Immature natural killer cell (primary cell): ENCODE results near the gene PEX11G. TPM values are rescaled to one million over a fixed set of nuclear protein-coding genes. Genes with fewer than 3 reads are reported as not detected.
A peak's percentile ranks its signal among the peaks of the same experiment; 100 is the strongest.

Experiments
- DNase-seq, 3 donors: peaks; one replicate each; pipeline ENCODE4 v3.0.0; 2022; ENCODE audit warnings: mixed read lengths in 1 of 3
- H3K27ac Mint-ChIP-seq, 6 donors: one replicate each; pipeline ENCODE4 v1.8.0; 2020; ENCODE audit warnings: mixed read lengths in 6 of 6, mild to moderate bottlenecking in 5 of 6, inconsistent platforms in 4 of 6, moderate library complexity in 3 of 6
- H3K27me3 Mint-ChIP-seq, 3 donors: one replicate each; pipeline ENCODE4 v1.8.0; 2020 to 2021; ENCODE audit warnings: low read depth in 3 of 3, mild to moderate bottlenecking in 3 of 3, mixed read lengths in 3 of 3, moderate library complexity in 3 of 3, inconsistent platforms in 1 of 3
- H3K36me3 Mint-ChIP-seq, 3 donors: one replicate each; pipeline ENCODE4 v1.8.0; 2020; ENCODE audit warnings: mixed read lengths in 3 of 3, inconsistent platforms in 2 of 3, mild to moderate bottlenecking in 2 of 3
- H3K4me1 Mint-ChIP-seq, 2 donors: one replicate each; pipeline ENCODE4 v1.8.0; 2020; ENCODE audit warnings: inconsistent platforms in 2 of 2, mild to moderate bottlenecking in 2 of 2, mixed read lengths in 2 of 2, moderate library complexity in 1 of 2
- H3K4me3 Mint-ChIP-seq, 5 donors: one replicate each; pipeline ENCODE4 v1.8.0; 2020; ENCODE audit warnings: mild to moderate bottlenecking in 5 of 5, mixed read lengths in 5 of 5, inconsistent platforms in 3 of 5, moderate library complexity in 3 of 5
- H3K9me3 Mint-ChIP-seq, 6 donors: one replicate each; pipeline ENCODE4 v1.8.0; 2020; ENCODE audit warnings: mild to moderate bottlenecking in 6 of 6, mixed read lengths in 6 of 6, inconsistent platforms in 4 of 6, moderate library complexity in 3 of 6
- polyA plus RNA-seq, 3 donors: library from polyadenylated mRNA; unstranded; fragments of 300-500 nt; fragmentation: Illumina TruSeq; gene quantifications; one replicate each; pipeline ENCODE4 v1.2.3, GENCODE V29; 2021

The PEX11G gene
- polyA plus RNA-seq, 3 donors from 2014 or later: 0.21 to 2.8 (median 1.2) TPM

DNA sequence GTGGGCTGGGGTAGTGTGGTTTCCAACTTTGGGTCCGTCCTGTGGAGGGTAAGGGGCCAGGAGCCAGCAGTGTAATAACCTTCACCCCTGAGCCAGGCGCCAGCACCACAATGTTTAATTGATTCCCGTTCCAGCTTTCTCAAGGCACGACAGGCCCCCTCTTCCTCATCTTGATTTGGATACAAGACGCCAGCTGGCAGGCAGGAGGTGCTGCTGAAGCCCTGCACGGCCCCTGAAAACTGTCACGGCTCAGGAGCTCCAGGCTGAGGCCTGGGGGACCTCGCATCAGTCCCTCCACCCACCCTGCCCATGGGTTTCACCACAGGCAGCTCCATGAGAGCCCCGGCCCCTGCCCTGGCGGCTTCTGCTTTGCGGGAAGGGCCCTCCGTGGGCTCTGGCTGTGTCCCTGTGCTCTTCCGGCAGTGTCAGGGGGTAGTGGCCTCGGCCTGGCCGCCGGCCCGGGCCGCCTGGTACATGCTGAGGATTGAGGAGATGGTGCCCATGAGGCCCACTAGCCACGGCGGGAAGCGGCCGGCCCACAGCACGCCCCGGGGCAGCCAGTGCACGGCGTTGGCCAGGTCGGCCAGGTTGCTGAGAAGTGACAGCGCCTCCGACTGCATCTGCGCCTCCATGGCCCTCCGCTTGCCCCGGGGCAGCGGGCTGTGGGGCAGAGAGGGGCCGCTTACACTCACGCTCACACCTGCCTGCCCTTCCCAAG, 11.9 kb downstream of the PEX11G start:
- H3K4me1 Mint-ChIP-seq: no peaks in the 10 kb centered on the region
- peaks cover 0 to 3% (median 0%) of the 10 kb centered on the region in 3 donors for H3K36me3 Mint-ChIP-seq
- no peak overlapping the region for H3K4me3 Mint-ChIP-seq
- peak overlapping the region in 1 of 6 donors; percentile 12 for H3K27ac Mint-ChIP-seq
- no peak for DNase-seq
- H3K27me3 Mint-ChIP-seq: peaks cover 0 to 21% (median 19%) of the 10 kb centered on the region in 3 donors
- H3K9me3 Mint-ChIP-seq: no peaks in the 10 kb centered on the region

DNA sequence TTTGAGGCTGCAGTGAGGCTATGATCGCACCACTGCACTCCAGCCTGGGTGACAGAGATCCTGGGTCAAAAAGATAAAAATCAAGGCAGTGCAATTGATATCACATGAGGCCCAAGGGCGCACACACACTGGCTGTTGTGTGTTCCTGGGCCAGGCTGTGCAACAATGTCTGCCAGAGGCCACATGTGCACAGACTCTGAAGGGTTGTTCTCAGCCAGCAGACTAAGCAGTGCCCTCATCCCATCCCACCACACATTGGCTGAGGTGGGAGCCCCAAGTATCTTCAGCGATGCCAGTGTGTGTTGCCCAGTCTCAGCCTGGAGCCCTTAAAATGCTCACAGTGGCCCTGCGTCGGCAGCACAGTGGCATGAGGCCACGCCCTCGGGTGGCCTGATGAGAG, 12.6 kb downstream of the PEX11G start:
- Mint-ChIP-seq H3K9me3 (no peaks in the 10 kb centered on the region), H3K27me3 (peaks cover 0 to 19% (median 19%) of the 10 kb centered on the region in 3 donors), H3K4me1 (no peaks in the 10 kb centered on the region), H3K27ac (peak overlapping the region in 2 of 6 donors; percentile 12 to 51), H3K36me3 (peaks cover 0 to 3% (median 0%) of the 10 kb centered on the region in 3 donors), H3K4me3 (no peak overlapping the region)
- DNase-seq: no peak

DNA sequence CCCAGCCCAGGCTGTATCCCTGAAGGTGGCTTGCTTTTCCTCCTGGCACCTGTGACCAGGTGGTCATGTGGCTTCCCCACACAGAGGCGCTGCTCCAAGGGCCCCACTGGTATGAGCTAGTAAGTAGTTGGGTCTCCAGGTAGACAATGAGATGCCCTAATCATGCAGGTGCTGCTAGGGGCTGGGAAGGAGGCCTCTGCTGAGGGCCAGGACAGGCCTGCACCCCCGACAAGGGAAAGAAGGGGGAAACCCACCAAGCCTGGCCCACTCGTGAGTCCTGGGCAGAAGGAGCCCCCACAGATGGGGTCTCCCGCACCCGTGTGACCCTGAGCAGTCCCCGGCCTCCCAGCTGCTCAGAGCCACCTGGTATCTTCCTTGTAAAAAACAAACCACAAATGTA, 13.2 kb downstream of the PEX11G start:
- Mint-ChIP-seq H3K9me3 (no peaks in the 10 kb centered on the region), H3K27me3 (peaks cover 0 to 17% (median 15%) of the 10 kb centered on the region in 3 donors), H3K36me3 (peaks cover 0 to 3% (median 0%) of the 10 kb centered on the region in 3 donors), H3K27ac (peak overlapping the region in 1 of 6 donors; percentile 2), H3K4me1 (no peaks in the 10 kb centered on the region), H3K4me3 (no peak overlapping the region)
- DNase-seq: no peak

DNA sequence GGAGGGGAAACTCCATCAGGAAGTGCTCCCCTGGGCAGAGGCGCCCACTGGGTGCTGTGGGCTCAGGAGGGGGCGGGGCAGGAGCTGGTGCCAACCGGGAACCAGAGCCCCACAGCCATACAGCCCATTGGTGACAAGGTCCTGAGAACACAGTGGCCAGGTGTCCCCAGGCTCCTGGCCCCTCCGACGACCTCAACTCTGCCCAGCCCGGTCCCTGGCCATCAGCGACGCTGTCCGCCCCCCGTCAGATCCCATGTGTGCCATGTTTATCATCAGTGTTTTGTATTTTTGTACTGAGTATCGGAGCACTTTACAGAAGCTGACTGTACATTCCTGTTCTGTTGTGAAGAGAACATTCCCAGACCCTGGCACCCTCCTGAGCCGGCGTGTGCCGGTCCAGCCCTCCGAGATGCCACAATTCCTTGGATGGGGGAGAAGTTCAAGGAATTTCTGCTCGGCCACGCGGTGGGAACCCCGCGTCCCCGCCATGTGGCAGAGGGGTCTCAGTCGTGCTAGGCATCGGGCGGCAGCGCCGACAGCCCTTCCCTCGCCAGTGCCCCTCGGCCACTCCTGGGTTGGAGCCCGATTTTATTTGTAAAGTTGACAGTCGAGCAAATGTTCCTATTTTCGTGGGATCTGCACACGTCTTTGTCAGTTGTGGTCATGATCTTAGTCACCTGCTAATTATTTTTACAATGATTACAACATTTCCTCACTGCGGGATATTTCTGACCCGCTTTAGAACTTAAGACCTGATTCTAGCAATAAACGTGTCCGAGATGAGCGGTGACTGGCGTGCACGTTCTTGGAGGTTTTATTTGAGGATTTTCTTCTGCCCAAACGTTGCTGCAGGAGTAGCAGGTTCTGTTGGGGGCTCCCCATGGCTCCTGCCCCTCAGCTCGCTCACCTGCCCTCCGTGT, 16.9 kb downstream of the PEX11G start:
- no peaks in the 10 kb centered on the region for H3K9me3 Mint-ChIP-seq
- DNase-seq: no peak
- peaks cover 0 to 9% (median 4%) of the 10 kb centered on the region in 3 donors for H3K27me3 Mint-ChIP-seq
- no peaks in the 10 kb centered on the region for H3K4me1 Mint-ChIP-seq
- no peak overlapping the region for H3K4me3 Mint-ChIP-seq
- H3K36me3 Mint-ChIP-seq: peaks cover 0 to 11% (median 4%) of the 10 kb centered on the region in 3 donors
- H3K27ac Mint-ChIP-seq: no peak overlapping the region

DNA sequence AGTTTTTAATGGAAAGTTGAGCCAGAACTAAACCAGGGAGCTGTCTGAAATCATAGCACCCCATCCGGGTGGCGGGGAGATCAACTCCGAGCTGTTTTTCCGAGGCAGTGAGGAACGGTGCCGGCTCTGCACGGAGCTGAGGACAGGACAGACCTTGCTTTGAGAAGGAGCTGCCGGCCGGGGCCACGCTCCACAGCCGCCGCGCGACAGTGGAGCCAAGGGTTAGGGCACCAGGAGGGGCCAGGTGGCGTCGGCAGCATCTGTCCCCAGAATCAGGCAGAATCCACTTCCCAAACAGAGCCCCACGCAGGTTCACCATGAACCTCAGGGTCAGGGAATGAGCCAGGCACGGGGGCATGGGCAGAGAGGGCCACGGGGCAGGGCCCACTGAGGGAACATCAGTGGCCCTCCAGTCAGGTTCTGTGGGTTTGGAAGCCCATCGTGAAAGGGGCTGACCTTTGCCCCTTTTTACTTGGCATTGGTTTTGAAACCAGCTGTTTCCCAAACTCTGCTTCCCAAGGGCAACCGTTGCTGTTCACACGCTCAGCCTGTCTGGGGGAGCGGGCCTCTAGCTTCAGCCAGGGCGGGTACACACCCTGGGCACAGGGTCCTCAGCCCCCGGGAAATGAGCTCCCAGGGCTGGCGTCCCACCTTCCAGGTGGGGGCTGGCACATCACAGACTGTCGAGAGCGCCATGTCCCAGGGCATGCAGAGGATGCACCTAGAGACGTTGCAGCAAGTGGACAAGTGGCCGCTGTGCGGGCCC, 18.1 kb downstream of the PEX11G start:
- Mint-ChIP-seq H3K36me3 (peaks cover 0 to 11% (median 4%) of the 10 kb centered on the region in 3 donors), H3K4me3 (no peak overlapping the region), H3K27ac (no peak overlapping the region), H3K9me3 (no peaks in the 10 kb centered on the region), H3K27me3 (peaks cover 0 to 7% (median 4%) of the 10 kb centered on the region in 3 donors), H3K4me1 (no peaks in the 10 kb centered on the region)
- DNase-seq: no peak

DNA sequence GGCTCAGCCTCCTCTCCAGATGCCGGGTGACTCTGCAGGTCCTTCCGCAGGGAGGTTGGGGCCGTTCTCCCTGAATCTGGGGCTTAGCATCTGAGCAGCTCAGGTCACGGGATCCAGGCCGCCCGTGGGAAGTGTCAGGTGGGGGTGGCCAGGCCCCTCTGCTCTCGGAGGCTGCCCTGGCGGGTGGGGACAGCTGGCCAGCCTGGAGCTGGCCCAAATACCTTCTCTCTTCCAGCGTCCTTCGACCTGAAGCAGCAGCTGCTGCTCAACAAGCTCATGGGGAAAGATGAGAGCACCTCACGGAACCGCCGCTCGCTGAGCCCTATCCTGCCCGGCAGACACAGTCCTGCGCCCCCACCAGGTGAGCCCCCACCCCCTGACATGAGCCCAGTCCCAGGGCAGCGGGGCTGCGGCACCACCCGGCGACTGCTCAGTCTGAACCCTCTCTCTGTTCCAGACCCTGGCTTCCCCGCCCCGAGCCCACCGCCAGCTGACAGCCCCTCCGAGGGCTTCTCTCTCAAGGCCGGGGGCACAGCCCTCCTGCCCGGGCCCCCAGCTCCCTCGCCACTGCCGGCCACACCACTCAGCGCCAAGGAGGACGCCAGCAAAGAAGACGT, 19.1 kb downstream of the PEX11G start:
- no peaks in the 10 kb centered on the region for H3K9me3 Mint-ChIP-seq
- peaks cover 0 to 11% (median 4%) of the 10 kb centered on the region in 3 donors for H3K36me3 Mint-ChIP-seq
- no peaks in the 10 kb centered on the region for H3K4me1 Mint-ChIP-seq
- H3K4me3 Mint-ChIP-seq: no peak overlapping the region
- peaks cover 0 to 7% (median 3%) of the 10 kb centered on the region in 3 donors for H3K27me3 Mint-ChIP-seq
- no peak for DNase-seq
- no peak overlapping the region for H3K27ac Mint-ChIP-seq

DNA sequence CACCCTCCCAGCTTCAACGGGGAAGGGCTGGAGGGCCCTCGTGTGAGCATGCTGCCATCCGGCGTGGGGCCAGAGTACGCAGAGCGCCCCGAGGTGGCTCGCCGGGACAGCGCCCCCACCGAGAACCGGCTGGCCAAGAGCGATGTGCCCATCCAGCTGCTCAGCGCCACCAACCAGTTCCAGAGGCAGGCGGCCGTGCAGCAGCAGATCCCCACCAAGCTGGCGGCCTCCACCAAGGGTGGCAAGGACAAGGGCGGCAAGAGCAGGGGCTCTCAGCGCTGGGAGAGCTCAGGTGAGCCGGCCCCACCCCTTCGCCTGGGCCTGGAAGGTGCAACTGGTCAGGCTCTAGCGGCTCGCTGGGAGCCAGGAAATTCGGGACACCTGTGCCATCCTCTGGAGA, 20.0 kb downstream of the PEX11G start:
- no peak overlapping the region for H3K27ac Mint-ChIP-seq
- no peaks in the 10 kb centered on the region for H3K9me3 Mint-ChIP-seq
- H3K4me3 Mint-ChIP-seq: no peak overlapping the region
- no peaks in the 10 kb centered on the region for H3K4me1 Mint-ChIP-seq
- peaks cover 0 to 7% (median 2%) of the 10 kb centered on the region in 3 donors for H3K27me3 Mint-ChIP-seq
- DNase-seq: no peak
- peaks cover 0 to 11% (median 7%) of the 10 kb centered on the region in 3 donors for H3K36me3 Mint-ChIP-seq

DNA sequence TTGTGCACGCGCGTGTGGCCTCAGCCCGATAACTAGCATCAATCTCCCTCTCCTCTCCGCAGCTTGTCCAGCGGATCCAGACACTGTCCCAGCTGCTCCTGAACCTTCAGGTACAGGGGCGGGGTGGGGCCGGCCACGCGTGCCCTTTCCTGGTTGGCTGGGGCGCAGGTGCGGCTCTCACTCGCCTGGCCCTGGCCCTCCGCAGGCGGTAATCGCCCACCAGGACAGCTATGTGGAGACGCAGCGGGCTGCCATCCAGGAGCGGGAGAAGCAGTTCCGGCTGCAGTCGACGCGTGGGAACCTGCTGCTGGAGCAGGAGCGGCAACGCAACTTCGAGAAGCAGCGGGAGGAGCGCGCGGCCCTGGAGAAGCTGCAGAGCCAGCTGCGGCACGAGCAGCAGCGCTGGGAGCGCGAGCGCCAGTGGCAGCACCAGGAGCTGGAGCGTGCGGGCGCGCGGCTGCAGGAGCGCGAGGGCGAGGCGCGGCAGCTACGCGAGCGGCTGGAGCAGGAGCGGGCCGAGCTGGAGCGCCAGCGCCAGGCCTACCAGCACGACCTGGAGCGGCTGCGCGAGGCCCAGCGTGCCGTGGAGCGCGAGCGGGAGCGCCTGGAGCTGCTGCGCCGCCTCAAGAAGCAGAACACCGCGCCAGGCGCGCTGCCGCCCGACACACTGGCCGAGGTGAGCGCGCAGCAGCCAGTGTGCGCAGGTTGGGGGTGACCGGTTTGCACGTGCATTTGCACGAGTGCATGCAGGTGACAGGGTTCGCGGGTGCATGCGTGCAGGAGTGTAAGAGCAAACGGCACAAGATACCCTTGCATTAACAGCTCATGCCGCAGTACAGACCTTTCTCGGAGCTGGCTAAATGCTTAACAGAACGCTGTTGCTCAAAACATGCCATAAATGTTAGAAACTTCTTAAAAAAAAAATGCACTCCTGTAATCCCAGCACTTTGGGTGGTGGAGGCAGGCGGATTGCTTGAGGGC, 21.5 kb downstream of the PEX11G start:
- H3K9me3 Mint-ChIP-seq: no peaks in the 10 kb centered on the region
- no peak for DNase-seq
- no peaks in the 10 kb centered on the region for H3K4me1 Mint-ChIP-seq
- H3K4me3 Mint-ChIP-seq: no peak overlapping the region
- peaks cover 0 to 7% (median 2%) of the 10 kb centered on the region in 3 donors for H3K27me3 Mint-ChIP-seq
- no peak overlapping the region for H3K27ac Mint-ChIP-seq
- H3K36me3 Mint-ChIP-seq: peaks cover 0 to 12% (median 7%) of the 10 kb centered on the region in 3 donors

DNA sequence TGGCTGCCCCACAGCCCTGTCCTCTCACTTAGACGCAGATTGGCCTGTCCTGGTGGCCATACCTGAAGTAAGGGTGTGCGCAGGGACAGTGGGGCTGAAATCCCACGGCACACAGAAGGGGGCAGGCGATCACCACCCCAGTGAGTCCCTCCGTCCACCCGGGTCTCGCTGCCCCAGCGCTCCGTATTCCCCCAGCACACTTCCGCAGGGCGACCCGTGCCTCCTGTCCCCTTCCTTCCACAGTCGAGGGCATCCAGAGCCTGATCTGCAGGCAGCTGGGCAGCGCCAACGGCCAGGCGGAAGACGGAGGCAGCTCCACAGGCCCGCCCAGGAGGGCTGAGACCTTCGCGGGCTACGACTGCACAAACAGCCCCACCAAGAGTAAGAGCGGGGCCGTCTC, 25.3 kb downstream of the PEX11G start:
- H3K27me3 Mint-ChIP-seq: peaks cover 0 to 4% (median 2%) of the 10 kb centered on the region in 3 donors
- no peak for DNase-seq
- H3K9me3 Mint-ChIP-seq: no peaks in the 10 kb centered on the region
- no peaks in the 10 kb centered on the region for H3K4me1 Mint-ChIP-seq
- peaks cover 0 to 21% (median 11%) of the 10 kb centered on the region in 3 donors for H3K36me3 Mint-ChIP-seq
- H3K4me3 Mint-ChIP-seq: no peak overlapping the region
- H3K27ac Mint-ChIP-seq: no peak overlapping the region

DNA sequence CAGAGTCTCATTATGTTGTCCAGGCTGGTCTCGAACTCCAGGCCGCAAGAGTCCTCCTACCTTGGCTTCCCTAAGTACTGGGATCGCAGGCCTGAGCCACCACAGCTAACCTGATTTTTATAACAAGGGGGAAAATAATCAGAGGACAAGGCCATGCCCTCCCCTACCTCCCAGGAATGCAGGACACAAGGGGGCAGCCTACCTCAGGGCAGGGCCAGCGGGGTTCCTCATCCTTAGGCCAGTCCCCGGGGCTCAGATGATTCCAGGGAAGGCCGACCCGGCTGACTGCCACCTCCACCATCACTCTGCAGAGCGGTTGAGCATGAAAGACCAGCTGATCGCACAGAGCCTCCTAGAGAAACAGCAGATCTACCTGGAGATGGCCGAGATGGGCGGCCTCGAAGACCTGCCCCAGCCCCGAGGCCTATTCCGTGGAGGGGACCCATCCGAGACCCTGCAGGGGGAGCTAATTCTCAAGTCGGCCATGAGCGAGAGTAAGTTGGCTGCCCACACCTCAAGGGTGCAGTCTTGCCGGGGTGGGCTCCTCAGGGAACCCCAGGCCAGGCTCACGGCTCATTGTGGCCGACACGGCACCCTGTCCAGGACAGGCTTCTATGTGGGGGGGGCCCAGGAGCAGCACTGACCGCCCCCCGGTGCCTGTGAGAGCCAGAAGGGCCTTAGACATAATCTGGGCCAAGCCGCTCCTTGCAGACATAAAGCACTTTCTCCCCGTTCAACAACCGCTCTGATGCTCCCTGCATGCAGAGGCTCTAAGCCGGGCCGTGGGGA, 26.8 kb downstream of the PEX11G start:
- no peaks in the 10 kb centered on the region for H3K9me3 Mint-ChIP-seq
- no peaks in the 10 kb centered on the region for H3K4me1 Mint-ChIP-seq
- no peaks in the 10 kb centered on the region for H3K27me3 Mint-ChIP-seq
- H3K4me3 Mint-ChIP-seq: no peak overlapping the region
- H3K27ac Mint-ChIP-seq: no peak overlapping the region
- H3K36me3 Mint-ChIP-seq: peaks cover 2 to 14% (median 8%) of the 10 kb centered on the region in 3 donors
- DNase-seq: no peak

DNA sequence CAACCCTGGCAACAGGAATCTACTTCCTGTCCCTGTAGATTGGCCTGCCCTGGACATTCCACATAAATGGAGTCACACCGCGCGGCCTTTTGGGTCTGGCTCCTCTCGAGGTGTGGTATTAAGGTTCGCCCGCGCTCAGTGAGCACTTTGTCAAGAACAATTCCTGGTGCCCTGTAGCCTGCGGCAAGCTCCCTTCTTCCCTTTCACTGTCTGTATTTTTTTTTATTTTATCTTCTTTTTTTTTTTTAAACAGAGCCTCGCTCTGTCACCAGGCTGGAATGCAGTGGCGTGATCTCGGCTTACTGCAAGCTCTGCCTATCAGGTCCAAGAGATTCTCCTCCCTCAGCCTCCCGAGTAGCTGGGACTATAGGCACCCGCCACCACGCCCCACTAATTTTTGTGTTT, 28.3 kb downstream of the PEX11G start:
- DNase-seq: no peak
- no peaks in the 10 kb centered on the region for H3K4me1 Mint-ChIP-seq
- H3K36me3 Mint-ChIP-seq: peaks cover 10 to 26% (median 12%) of the 10 kb centered on the region in 3 donors
- peaks cover 0 to 3% (median 0%) of the 10 kb centered on the region in 3 donors for H3K27me3 Mint-ChIP-seq
- H3K27ac Mint-ChIP-seq: no peak overlapping the region
- H3K4me3 Mint-ChIP-seq: no peak overlapping the region
- no peaks in the 10 kb centered on the region for H3K9me3 Mint-ChIP-seq

DNA sequence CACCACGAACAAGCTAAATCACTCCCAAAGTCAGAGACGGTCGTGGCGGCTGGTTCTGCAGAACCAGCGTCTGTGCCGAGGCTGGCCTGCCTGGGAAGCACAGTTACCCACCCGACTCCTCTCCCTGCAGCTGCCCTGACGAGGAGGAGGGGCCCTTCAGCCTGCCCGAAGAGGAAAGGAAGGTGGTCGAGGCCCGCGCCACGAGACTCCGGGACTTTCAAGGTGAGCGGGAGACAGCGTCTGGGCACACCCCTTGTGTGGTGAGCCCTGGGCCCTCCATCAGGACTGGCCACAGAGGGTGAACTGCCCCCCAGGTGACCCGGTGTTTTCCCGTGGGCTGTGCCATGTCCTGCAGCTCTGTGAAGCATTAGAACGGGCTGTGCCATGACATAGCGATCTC, 29.1 kb downstream of the PEX11G start:
- Mint-ChIP-seq H3K36me3 (peaks cover 18 to 34% (median 19%) of the 10 kb centered on the region in 3 donors), H3K27ac (no peak overlapping the region), H3K9me3 (no peaks in the 10 kb centered on the region), H3K4me3 (no peak overlapping the region), H3K4me1 (peaks cover 0 to 7% of the 10 kb centered on the region in 2 donors), H3K27me3 (peaks cover 0 to 5% (median 0%) of the 10 kb centered on the region in 3 donors)
- no peak for DNase-seq
